NB4 (cell line): ENCODE data around the gene ZPLD1.

Source experiments
- CTCF ChIP-seq: IDR thresholded peaks from one replicate; pipeline ENCODE4 v1.5.1; 2012; ENCODE audit warnings: low read depth, low read length
- POLR2A ChIP-seq: IDR thresholded peaks from 2 replicates; pipeline ENCODE4 v1.6.1; 2011; ENCODE audit warnings: mild to moderate bottlenecking; ENCODE audit not compliant: insufficient read length; ENCODE audit errors: extremely low read depth

- no peak for TF ChIP-seq CTCF
- TF ChIP-seq POLR2A = no peak
These were observed 15.0 kb upstream of the ZPLD1 start for GRCh38 chr3:102419786-102420185.
